ENCODE results near the gene STAT3.

DNA sequence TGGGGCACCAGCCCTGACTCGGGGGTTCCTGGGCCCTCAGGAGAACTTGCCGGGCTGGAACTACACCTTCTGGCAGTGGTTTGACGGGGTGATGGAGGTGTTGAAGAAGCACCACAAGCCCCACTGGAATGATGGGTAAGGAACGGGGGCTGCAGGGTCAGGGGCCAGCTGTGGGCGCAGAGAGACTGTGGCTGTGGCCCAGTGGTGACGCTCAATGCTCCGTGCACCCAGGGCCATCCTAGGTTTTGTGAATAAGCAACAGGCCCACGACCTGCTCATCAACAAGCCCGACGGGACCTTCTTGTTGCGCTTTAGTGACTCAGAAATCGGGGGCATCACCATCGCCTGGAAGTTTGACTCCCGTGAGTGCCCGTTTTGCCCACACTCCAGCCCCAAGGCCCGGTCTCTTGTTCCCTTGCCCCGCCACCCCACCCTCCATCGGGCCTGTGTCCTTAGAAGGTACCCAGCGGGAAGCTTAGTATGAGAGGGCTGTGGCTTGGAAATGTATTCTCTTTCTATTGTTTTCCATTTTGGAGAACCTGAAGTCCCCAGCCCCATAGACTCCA is 80.8 kb downstream of the STAT3 start:
- TF ChIP-seq ATF2 (CRISPR knock-in tag; IDR thresholded peaks at IDR 0.05) (no peak), ZNF33A (CRISPR knock-in tag; IDR thresholded peaks at IDR 0.05; ENCODE audit: borderline replicate concordance) (no peak), IKZF1 (IDR thresholded peaks at IDR 0.05) (no peak), ZNF331 (CRISPR knock-in tag; IDR thresholded peaks at IDR 0.05) (no peak)
